Glomerular endothelial cell (primary cell): Measurements from ENCODE around the gene DLK1. TPM values are rescaled to one million over a fixed set of nuclear protein-coding genes. Genes with fewer than 3 reads are reported as not detected.

Experiments
- DNase-seq: peaks from one replicate; pipeline ENCODE4 v3.0.0-alpha.2; 2011; ENCODE audit warnings: low read depth, low spot score; ENCODE audit errors: extremely low read depth
- total RNA-seq: library from RNA; depleted of rRNA; stranded (reverse); fragments of >200 nt; gene quantifications from 2 replicates; pipeline ENCODE4 v1.2.3, GENCODE V29; 2015

DLK1 gene
- total RNA-seq, 1 donor from 2014 or later, result not detected

DNA sequence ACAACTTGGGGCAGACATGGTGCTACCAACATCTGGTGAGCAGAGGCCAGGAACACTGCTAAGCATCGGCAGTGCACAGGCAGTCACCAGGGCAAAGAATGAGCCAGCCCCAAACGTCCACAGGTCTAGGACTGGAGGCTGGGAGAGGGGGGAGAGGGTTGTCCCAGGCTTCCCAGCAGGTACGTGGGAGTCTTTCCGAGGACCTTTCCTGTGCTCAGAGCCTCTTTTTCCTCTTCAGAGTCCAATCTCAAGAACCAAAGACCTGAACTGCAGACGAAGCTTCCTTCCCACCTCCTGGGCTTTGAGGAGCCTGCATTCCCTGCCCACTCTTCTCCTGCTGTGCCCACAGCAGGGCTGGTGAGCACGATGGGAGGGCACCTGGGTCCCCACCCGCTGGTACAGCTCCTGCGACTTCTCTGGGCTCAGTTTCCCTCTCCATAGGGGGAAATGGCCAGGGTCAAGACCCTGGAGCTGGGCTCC lies 48.7 kb downstream of the DLK1 start:
- DNase-seq, result no peak

DNA sequence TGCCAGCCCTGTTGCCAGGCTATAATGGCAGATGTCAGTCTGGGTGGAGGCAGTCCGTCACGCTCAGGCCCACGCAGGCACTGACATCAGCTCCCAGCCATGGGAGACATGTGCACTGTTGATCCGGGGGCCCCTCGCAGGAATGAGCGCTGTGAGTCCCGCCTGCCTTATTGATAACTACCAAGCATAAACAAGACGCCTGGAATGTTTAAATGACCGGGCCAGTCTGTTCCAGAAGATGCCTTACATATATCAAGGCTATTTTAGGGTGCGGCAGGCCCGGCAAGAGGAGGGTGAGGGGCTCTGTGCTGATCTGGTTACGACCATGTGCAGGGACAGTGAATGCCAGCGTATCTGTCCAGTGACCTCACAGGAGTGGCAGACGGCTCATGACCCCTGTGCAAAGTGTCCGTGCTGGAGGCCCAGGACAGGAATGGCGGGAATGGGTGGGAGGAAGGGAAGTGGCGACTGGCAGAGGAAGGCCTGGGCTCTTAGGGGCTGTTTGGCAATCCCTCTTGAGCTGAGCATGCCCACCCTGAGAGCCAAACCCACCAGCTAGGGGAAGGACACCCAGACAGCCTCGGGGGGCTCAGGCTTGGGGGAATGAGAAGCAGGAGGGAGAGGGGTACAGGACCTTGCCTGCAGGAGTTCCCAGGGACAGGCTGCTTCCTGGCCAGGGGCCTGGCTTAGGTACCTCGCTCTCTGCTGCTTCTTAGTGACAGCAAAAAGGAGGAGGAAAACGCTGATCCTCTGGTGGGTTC lies 49.3 kb downstream of the DLK1 start:
- no peak for DNase-seq

DNA sequence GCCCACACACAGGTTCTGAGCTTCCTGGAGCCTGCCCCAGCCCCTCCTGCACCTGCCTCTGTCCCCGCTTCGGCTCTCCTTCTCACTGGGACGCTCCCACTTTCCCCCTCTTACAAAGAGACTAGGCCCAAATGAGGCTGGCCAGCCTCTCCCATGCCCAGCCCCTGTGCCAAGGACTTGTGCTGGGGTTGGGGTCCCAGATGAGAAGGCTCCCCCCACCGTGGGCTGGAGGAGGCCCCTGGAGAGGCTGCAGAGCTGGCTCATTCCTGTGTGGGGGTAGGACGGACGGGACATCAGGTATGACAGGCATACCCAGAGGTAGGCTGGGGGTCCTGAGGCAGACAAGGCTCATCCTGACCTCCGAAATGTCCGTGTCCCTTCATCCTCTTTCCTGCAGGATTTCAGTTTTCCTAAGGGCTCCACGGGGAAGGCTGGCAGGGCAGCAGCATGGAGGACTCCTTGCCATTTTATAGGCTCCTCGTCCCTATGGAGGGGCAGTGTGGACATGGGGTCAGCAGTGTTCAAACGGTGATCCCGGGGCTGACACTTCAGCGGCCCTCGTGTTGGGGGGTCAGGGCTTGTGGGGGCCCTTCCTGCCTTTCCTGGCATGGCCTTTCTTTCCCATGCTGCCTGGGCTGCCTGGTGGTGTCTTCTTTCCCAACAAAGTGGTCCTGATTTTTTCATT lies 50.1 kb downstream of the DLK1 start:
- no peak for DNase-seq

DNA sequence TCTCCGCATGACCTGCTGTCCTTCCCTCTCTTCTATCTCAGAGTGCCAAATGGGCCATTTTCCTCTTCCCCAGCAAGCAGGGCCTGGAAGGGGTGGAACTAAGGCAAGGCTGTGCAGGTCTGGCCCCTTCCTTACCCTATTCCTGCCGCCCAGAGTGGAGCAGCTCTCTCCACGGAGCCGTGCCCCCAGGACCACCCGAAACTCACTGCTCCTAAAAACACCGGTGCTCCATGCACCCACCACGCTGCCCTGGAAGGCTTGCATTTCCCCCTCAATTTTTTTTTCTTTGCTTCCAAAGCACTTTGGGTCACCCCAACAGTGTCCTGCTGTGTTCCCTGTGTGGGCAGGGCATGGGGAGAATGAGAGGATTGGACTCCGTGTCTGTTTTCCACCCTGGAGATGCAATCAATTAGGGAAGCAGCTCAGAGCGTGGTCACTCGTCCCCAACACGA lies 50.7 kb downstream of the DLK1 start:
- no peak for DNase-seq

DNA sequence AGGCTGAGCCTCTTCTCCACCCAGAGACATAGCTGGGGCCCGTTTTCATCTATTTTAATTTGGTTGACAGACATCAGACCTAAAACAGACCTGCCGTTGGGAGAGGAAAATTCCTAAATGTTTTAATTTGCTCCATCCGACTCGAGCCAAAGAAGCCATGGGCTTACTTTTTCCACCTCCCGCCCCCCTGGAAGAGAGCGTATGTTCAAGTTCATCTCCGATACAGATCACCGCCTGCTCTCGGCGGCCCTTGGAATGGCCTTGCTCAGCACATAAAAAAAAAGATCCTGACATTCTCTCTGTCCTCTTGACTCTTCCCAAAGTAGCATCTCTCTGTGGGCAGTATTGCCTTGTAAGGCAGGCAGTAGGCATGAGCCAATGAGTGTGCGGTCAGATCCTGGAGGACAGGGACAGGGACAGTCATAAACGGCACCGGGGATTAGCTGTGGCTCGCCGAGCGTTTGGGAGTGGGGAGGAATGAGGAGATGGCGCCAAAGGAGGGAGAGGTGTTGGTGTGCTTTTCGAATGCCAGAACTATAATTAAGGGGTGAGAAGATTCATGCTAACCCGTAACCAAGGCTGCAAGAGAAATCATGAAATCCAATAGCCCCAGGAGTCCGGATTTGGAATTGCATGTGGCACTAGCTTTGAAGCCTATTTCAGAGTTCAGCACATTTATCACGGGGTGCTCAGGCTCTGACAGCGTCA lies 51.3 kb downstream of the DLK1 start:
- no peak for DNase-seq

DNA sequence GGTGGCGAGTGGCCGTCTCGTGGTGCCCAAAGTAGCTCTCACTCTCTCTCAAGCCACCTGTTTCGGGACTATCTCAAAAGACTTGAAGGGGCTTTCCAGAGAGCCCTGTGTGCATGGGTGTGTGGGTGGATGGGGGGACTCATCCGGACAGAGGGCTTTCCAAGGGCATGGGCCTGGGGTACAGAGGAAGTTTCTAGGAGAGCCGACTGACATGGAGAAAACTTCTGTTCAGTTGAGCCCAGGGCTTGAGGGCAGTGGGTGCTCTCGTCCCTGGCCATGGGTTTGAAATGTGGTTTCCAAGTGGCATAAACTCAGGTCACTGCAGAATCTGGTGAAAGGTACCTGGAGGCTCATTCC lies 51.8 kb downstream of the DLK1 start:
- DNase-seq, result no peak

DNA sequence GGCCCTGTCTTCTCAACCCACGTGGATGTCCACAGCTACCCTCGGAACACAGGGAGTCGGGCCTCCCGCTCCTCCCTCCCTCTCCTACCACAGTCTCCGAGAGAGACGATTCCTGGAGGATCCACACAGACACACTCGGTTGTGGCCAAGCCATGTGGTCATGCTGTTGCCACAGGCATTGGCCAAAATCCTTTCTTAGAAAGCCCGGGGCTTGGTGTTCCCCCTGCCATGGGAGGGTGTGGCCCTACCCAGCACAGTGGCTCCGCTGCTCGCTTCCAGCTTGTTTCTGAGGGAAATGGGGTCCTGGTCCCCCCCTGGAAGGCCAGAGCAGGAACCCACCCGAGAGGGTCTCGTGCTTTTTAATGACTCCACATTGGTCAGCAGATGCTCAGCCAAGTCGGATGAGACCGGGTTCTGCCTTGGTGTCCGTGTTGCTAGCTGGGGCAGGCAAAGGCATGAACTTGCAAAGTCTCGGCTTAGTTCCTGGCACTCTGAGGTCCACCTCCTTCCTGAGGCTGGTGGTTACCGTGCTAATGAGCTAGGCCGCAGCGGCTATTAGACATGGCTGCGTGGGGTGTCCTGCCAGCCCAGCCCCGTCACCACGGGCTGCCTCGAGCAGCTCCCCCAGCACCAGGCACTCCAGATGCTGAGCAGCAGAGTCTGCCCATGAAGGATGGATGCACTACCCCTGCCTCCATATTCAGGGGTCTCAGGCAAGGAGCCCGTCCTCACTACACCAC lies 52.4 kb downstream of the DLK1 start:
- no peak for DNase-seq

DNA sequence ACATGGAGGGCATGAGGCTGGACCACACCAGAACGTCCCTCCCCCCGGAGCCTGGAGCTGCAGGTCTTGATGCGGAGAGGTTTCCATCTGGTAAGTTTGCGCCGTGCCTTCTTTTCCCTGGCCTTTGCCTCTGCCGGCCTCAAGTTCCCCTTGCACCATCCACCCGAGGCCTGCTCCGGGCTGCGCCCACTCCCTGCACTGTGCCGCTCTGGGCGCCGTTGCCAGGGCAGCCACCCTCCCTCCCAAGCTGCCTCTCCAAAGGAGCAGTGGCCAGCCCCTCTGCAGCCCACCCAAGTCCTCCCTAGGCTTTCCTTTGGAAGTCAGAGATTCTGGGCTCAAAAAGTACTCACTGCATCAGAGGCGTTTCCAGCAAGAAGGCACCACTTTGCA lies 53.0 kb downstream of the DLK1 start:
- DNase-seq, result no peak

DNA sequence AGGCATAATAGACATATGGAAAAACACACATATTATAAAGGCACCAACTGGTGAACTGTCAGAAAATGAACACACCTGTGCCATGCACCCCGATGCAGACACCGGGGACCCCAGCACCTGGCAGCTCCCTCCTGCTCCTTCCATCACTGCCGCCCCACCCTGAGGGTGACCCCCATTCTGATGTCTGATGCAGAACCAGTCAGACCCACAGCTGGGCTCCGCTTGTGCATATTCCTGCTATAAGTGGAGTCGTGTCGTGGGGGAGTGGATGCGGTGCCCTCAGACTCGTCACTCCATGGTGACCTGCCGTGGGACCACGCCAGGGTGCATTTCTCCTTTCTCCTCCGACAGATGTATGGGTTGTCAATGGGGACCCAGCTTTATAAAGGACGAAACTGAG lies 53.6 kb downstream of the DLK1 start:
- no peak for DNase-seq

DNA sequence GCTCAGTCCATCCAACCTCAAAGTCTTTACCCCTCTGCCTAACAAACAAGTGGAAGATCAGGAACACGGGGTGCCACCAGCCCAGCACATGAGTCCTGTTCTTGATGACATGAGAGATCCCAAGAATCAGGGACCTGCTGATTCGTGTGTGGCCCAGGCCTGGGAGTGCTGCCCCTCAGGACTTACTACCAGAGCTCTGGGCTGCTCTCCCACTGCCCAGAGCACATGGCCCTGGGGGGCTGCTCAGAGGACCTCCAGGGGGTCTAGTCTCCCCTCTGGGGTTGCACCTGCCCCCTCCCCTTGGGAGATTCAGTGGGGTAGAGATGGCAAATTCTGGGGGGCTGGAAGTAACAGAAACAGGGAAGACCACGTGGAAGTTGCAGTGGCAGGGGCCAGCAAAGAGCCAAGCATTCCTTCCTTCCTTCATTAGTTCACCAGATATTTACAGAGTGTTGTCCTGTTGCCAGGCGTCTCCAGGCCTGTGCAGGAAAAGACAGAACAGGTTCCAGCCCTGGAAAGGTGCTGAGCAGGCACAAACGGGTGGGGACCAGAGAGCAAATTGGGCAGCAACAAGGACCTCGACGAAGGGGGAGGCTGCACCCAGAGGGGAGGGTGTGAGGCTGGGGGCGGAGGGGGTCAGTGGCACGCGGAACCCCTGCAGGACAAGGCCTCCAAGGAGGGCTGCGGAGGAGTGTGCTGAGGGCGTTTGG lies 54.1 kb downstream of the DLK1 start:
- no peak for DNase-seq

DNA sequence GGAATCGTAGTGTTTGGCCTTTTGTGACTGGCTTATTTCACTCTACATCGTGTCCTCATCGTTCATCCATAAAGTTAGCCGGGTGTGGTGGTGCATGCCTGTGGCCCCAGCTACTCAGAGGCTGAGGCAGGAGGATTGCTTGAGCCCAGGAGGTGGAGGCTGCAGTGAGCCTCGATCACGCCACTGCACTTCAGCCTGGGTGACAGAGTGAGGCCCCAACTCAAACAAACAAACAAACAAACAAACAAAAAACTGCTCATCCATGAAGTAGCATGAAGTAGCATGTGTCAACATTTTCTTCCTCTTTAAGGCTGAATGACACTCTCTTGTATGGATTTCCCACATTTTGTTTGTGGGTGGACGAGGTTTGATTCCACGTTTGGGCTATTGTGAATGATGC lies 55.3 kb downstream of the DLK1 start:
- no peak for DNase-seq

DNA sequence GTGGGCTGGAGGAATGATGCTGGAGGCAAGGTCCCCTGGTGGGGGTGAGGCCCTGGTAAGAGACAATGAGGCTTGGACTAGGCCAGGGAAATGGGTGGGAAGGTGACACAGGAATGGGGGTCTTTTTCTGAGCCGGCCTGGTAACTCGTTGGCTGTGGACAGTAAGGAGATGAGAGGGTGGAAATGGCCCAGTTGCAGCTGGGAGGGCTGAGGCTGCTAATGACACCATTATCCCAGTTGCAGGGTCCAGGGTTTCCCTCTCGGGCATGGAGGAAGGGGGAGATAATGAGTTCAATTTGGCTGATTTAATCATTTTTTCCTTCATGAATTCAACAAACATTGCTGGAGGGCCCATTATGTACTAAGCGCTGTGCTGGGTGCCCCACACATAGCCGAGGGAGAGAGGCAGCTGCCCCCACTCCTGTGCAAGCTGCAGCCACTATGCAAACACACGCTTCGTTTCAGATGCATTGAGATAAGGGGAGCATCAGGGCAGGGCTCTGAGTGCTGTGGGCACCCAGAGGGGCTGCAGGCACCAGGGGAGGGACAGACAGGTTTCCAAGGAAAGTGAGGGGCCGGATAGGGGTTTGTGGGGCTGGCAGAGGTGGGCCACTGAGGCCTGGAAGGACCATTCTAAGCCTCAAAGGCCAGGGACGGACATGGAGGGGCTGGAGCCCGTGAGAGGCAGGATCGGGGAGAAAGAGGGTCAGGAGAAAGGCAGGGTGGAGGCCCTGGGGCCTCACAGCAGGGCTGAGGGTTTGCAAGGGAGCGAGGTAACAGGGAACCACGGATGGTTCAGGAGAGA lies 56.0 kb downstream of the DLK1 start:
- no peak for DNase-seq

DNA sequence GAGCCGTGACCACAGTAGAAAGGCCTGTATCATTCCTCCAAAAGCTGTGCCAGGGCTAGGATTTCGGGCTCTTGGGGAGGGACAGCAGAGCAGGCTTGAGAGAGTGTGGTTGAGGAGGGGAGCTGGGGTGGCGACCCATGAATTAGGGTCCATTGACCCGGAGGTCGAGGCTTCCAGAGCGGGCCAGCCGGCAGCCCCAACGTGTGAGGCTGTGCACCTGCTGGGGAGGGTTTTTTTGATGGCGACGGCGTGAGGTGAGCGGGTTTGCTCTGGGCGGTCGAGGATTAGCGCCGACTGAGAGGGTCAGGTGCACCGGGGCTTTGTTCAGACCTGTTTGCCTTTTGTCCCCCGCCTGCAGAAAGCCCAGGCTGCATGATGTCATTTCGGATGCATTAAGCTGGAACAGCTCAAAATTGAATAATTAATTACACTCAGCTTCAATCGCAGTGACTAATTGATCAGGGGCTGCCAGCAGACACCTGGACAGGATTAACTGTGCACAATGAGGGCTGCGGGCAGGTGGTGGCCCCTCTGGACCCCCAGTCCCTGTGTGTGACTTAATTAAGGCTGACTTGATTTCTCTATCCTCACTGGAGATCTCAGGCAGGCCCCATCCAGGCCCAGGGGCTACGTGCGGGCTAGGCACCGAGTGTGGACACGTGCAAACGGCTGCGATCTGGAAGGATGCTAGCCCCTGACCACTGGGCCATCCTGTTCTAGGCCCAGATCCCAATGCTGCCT lies 57.1 kb downstream of the DLK1 start:
- DNase-seq, result no peak

DNA sequence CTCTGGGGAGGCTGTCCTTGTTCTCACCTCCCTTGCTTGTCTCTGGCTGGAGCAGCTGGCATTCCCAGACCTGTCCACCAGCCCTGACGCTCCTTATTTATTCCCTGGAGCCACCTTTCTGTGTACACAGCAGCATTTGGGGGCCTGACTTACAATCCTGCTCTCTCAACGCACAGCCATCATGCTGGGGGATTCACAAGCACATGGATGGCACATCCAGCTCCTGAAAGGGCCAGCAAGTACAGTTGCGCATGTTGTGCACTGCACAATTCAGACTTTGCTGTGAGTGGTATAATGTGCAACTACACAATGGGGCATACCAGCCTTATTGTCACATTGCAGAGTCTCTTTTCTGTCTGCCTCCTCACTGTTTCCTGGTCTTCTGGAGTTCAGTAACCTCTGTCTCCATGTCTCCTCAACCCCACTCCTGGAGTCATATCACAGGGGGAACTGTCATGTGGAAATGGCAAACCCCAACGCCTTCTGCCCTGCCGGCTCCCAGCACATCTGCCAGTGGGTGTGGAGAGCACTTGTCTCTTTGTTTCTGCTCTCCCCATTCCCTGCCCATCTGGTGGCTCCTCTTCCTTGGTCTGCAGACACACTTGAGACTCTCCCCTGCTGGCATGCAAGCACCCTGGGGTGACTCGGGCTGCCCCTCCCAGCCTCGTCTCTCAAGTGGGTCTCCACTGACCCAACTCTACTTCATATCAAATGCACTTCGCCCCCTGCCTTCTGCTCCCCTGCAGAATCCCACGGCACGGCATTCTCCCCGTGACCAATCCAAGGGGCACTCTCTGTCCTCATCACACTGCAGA lies 58.0 kb downstream of the DLK1 start:
- no peak for DNase-seq

DNA sequence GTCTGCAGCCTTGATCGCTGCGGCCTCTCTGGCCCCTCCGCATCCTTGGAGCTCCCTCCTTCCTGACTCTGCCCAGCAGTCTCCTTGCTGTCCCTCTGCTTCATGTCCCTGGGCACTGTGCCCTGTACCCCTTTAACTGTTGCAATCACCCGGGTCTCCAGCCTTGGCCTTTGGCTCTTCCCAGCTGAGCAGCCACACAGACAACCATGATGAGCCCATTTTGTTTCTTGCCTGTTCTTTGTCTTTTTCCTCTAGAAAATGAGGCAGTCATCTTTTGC lies 58.6 kb downstream of the DLK1 start:
- no peak for DNase-seq

DNA sequence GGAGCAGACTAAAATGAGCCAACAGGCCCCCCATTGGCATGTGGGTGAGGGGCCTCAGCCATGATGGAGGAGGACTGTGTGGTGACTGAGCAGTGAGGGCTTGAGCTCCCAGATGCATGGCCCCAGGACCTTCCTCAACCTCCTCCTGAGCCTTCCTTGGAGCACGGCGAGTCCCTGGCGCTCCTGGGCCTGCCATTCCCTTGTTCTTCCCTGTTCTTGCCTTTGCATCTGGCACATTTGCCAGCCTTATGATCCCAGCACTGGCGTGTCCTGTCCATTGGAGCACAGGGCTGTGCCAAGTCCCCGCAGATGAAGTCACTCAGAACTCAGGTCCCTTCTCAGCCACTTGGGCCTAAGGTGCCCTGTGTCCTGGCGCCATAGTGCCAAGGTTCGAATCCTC lies 58.9 kb downstream of the DLK1 start:
- DNase-seq, result no peak

DNA sequence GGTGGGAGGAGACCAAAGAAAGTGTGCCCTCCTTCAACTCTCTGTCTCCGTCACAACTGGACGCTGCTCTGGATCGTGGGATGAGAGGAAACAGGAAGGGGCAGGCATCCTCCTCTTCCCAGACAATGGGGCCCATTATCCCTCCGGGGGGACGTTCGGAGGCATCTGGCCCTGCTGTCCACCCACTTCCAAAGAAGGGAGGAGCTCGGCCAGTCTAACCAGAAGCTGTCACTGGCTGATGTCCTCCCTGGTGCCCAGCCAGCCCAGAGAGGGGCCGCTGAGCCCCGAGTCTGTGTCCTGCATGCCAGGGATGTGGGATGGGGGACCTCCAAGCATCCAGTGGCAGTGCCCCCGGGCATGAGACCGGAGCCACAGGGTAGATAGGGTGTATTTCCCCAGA lies 59.4 kb downstream of the DLK1 start:
- no peak for DNase-seq

DNA sequence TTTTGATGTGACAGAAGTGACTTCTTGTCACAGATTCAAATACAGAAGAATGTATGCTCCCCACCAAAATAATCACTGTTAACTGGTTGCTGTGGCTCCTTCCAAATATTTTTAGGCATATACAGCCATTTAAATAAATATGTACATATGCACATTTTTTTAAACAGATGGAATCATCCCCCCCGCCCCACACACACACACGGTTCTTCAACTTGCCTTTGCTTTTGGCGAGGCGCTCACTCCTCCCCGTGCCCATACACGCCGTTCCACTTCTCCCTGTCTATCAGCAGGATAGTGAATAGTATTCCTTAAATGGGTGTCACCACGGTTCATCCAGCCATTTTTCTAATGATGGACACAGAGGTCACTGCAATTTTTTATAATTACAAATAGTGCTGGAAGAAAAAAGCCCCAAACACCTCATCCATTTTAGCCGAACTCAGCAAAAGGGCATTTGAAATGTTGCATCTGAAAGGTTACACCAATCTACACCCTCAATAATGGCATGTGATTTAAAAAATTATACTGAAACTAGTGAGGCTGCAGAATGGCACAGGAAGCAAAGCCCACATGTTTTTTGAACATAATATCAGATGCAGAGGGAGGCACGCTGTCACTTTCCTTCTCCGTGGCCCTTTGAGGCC lies 60.0 kb downstream of the DLK1 start:
- no peak for DNase-seq
